Measurements from ENCODE around the gene CEBPE.
A peak's percentile ranks its signal among the peaks of the same experiment; 100 is the strongest.

The CEBPE gene

GRCh38 chr14:23089498-23090253 is 29.4 kb downstream of the CEBPE start:
- Histone ChIP-seq H2AFZ (ENCODE audit: low read depth, low read length) (no peak overlapping the region), H3K36me3 (ENCODE audit: insufficient read depth, low read length) (peaks cover 83% of the 10 kb centered on the region), H3K27me3 (ENCODE audit: insufficient read depth, low read length) (no peaks in the 10 kb centered on the region), H3K4me1 (ENCODE audit: insufficient read depth, low read length) (peaks cover 13% of the 10 kb centered on the region), H3K9me3 (ENCODE audit: low read length) (no peaks in the 10 kb centered on the region), H3K4me3 (ENCODE audit: low read length) (no peak overlapping the region)

- H3K9me3 ChIP-seq (ENCODE audit: low read length): no peaks in the 10 kb centered on the region
- no peaks in the 10 kb centered on the region for H3K27me3 ChIP-seq (ENCODE audit: insufficient read depth, low read length)
- H3K4me3 ChIP-seq (ENCODE audit: low read length): no peak overlapping the region
- H3K36me3 ChIP-seq (ENCODE audit: insufficient read depth, low read length): peaks cover 86% of the 10 kb centered on the region
- no peak overlapping the region for H2AFZ ChIP-seq (ENCODE audit: low read depth, low read length)
- H3K4me1 ChIP-seq (ENCODE audit: insufficient read depth, low read length): no peaks in the 10 kb centered on the region
Observed at GRCh38 chr14:23086565-23086964, 32.5 kb downstream of the CEBPE start.

- no peaks in the 10 kb centered on the region for H3K4me1 ChIP-seq (ENCODE audit: insufficient read depth, low read length)
Observed at GRCh38 chr14:23085458-23085857, 33.6 kb downstream of the CEBPE start.

GRCh38 chr14:23080474-23080873 is 38.6 kb downstream of the CEBPE start:
- H3K27me3 ChIP-seq (ENCODE audit: insufficient read depth, low read length): no peaks in the 10 kb centered on the region
- H2AFZ ChIP-seq (ENCODE audit: low read depth, low read length): no peak overlapping the region
- H3K4me3 ChIP-seq (ENCODE audit: low read length): no peak overlapping the region
- no peaks in the 10 kb centered on the region for H3K9me3 ChIP-seq (ENCODE audit: low read length)
- H3K4me1 ChIP-seq (ENCODE audit: insufficient read depth, low read length): no peaks in the 10 kb centered on the region
- H3K36me3 ChIP-seq (ENCODE audit: insufficient read depth, low read length): peaks cover 88% of the 10 kb centered on the region

More at GRCh38 chr14:23085458-23085857, 33.6 kb downstream of the CEBPE start:
- Histone ChIP-seq H2AFZ (ENCODE audit: low read depth, low read length) (no peak overlapping the region), H3K27me3 (ENCODE audit: insufficient read depth, low read length) (no peaks in the 10 kb centered on the region), H3K36me3 (ENCODE audit: insufficient read depth, low read length) (peaks cover 88% of the 10 kb centered on the region), H3K4me3 (ENCODE audit: low read length) (no peak overlapping the region), H3K9me3 (ENCODE audit: low read length) (no peaks in the 10 kb centered on the region)

- Histone ChIP-seq H3K4me3 (ENCODE audit: low read length) (no peak overlapping the region), H3K36me3 (ENCODE audit: insufficient read depth, low read length) (peaks cover 87% of the 10 kb centered on the region)
Observed at GRCh38 chr14:23079716-23080115, 39.3 kb downstream of the CEBPE start.

GRCh38 chr14:23078692-23079116 is 40.4 kb downstream of the CEBPE start:
- Histone ChIP-seq H3K4me3 (ENCODE audit: low read length) (no peak overlapping the region), H3K36me3 (ENCODE audit: insufficient read depth, low read length) (peaks cover 82% of the 10 kb centered on the region), H2AFZ (ENCODE audit: low read depth, low read length) (no peak overlapping the region), H3K4me1 (ENCODE audit: insufficient read depth, low read length) (no peaks in the 10 kb centered on the region), H3K9me3 (ENCODE audit: low read length) (no peaks in the 10 kb centered on the region), H3K27me3 (ENCODE audit: insufficient read depth, low read length) (no peaks in the 10 kb centered on the region)

More at GRCh38 chr14:23079716-23080115, 39.3 kb downstream of the CEBPE start:
- H3K4me1 ChIP-seq (ENCODE audit: insufficient read depth, low read length): no peaks in the 10 kb centered on the region
- H3K27me3 ChIP-seq (ENCODE audit: insufficient read depth, low read length): no peaks in the 10 kb centered on the region
- no peak overlapping the region for H2AFZ ChIP-seq (ENCODE audit: low read depth, low read length)
- H3K9me3 ChIP-seq (ENCODE audit: low read length): no peaks in the 10 kb centered on the region

GRCh38 chr14:23077962-23078361 is 41.1 kb downstream of the CEBPE start:
- Histone ChIP-seq H3K27me3 (ENCODE audit: insufficient read depth, low read length) (no peaks in the 10 kb centered on the region), H2AFZ (ENCODE audit: low read depth, low read length) (no peak overlapping the region), H3K9me3 (ENCODE audit: low read length) (no peaks in the 10 kb centered on the region), H3K4me3 (ENCODE audit: low read length) (no peak overlapping the region), H3K4me1 (ENCODE audit: insufficient read depth, low read length) (no peaks in the 10 kb centered on the region), H3K36me3 (ENCODE audit: insufficient read depth, low read length) (peaks cover 78% of the 10 kb centered on the region)

- H3K27me3 ChIP-seq (ENCODE audit: insufficient read depth, low read length): no peaks in the 10 kb centered on the region
- H3K4me1 ChIP-seq (ENCODE audit: insufficient read depth, low read length): peaks cover 5% of the 10 kb centered on the region
- peaks cover 81% of the 10 kb centered on the region for H3K36me3 ChIP-seq (ENCODE audit: insufficient read depth, low read length)
- no peak overlapping the region for H2AFZ ChIP-seq (ENCODE audit: low read depth, low read length)
- no peak overlapping the region for H3K4me3 ChIP-seq (ENCODE audit: low read length)
- no peaks in the 10 kb centered on the region for H3K9me3 ChIP-seq (ENCODE audit: low read length)
Observed at GRCh38 chr14:23076785-23077408, 42.2 kb downstream of the CEBPE start.

GRCh38 chr14:23074906-23075305 is 44.1 kb downstream of the CEBPE start:
- peaks cover 15% of the 10 kb centered on the region for H3K4me1 ChIP-seq (ENCODE audit: insufficient read depth, low read length)
- H3K36me3 ChIP-seq (ENCODE audit: insufficient read depth, low read length): peaks cover 61% of the 10 kb centered on the region

GRCh38 chr14:23071921-23072539 is 47.0 kb downstream of the CEBPE start:
- Histone ChIP-seq H3K9me3 (ENCODE audit: low read length) (no peaks in the 10 kb centered on the region), H3K27me3 (ENCODE audit: insufficient read depth, low read length) (no peaks in the 10 kb centered on the region), H2AFZ (ENCODE audit: low read depth, low read length) (no peak overlapping the region), H3K4me1 (ENCODE audit: insufficient read depth, low read length) (peaks cover 35% of the 10 kb centered on the region), H3K36me3 (ENCODE audit: insufficient read depth, low read length) (peaks cover 55% of the 10 kb centered on the region), H3K4me3 (ENCODE audit: low read length) (peak overlapping the region; percentile 93)

More at GRCh38 chr14:23074906-23075305, 44.1 kb downstream of the CEBPE start:
- Histone ChIP-seq H3K27me3 (ENCODE audit: insufficient read depth, low read length) (no peaks in the 10 kb centered on the region), H3K9me3 (ENCODE audit: low read length) (no peaks in the 10 kb centered on the region), H3K4me3 (ENCODE audit: low read length) (no peak overlapping the region), H2AFZ (ENCODE audit: low read depth, low read length) (no peak overlapping the region)

GRCh38 chr14:23071244-23071920 is 47.7 kb downstream of the CEBPE start:
- peaks cover 55% of the 10 kb centered on the region for H3K36me3 ChIP-seq (ENCODE audit: insufficient read depth, low read length)
- peak overlapping the region; percentile 93 for H3K4me3 ChIP-seq (ENCODE audit: low read length)
- no peaks in the 10 kb centered on the region for H3K9me3 ChIP-seq (ENCODE audit: low read length)
- H3K4me1 ChIP-seq (ENCODE audit: insufficient read depth, low read length): peaks cover 35% of the 10 kb centered on the region
- H3K27me3 ChIP-seq (ENCODE audit: insufficient read depth, low read length): no peaks in the 10 kb centered on the region
- H2AFZ ChIP-seq (ENCODE audit: low read depth, low read length): no peak overlapping the region

- Histone ChIP-seq H2AFZ (ENCODE audit: low read depth, low read length) (no peak overlapping the region), H3K4me1 (ENCODE audit: insufficient read depth, low read length) (peaks cover 35% of the 10 kb centered on the region), H3K4me3 (ENCODE audit: low read length) (peak overlapping the region; percentile 93), H3K9me3 (ENCODE audit: low read length) (no peaks in the 10 kb centered on the region), H3K27me3 (ENCODE audit: insufficient read depth, low read length) (no peaks in the 10 kb centered on the region), H3K36me3 (ENCODE audit: insufficient read depth, low read length) (peaks cover 56% of the 10 kb centered on the region)
Observed at GRCh38 chr14:23070262-23071129, 48.6 kb downstream of the CEBPE start.

All from neuron (in vitro differentiated cells).